Fibroblast of peridontal ligament (primary cell): ENCODE measurements around the gene PDLIM7.
"Not testable (repeated sequence)": the region's sequence is repeated elsewhere in the genome, so short reads cannot be mapped to it uniquely, and the experiment has no call there.

Experiments
- DNase-seq: peaks from one replicate; pipeline ENCODE4 v3.0.0-alpha.2; 2010; ENCODE audit errors: extremely low read depth

PDLIM7 gene, protein sequence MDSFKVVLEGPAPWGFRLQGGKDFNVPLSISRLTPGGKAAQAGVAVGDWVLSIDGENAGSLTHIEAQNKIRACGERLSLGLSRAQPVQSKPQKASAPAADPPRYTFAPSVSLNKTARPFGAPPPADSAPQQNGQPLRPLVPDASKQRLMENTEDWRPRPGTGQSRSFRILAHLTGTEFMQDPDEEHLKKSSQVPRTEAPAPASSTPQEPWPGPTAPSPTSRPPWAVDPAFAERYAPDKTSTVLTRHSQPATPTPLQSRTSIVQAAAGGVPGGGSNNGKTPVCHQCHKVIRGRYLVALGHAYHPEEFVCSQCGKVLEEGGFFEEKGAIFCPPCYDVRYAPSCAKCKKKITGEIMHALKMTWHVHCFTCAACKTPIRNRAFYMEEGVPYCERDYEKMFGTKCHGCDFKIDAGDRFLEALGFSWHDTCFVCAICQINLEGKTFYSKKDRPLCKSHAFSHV

DNA sequence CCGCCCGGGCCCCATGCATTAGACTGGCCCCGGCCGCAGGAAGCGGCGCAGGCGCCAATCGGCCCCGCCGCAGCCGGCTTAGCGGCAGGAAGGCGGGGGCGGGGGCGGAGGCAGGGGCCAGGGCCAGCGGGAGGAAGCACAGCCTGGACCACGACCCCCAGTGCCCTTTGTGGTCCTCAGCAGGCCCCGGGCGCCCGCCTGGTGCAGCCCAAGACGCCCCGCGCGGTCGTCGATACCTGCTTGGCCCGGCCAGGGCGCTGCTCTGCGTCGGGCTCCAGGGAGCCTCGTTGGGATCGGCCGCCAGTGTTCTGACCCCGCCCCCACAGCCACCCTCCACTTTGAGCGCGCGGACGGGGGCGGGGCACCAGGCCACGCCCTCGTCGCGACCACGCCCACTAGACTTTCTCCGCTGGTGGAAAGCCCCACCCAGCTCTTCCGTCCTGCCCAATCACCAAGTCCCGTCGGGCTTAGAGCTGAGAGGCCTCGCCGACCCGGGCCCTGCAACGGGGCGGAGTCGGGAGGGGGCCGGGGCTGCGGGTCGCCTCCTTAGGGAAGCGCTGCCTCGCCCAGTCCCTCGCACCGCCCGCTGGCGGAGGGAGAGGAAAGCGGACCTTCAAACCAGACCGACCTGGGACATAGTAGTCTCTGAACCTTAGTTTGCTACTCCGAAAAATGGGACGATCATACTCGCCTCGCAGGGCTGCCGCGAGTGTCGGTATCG lies at the start of gene PDLIM7:
Gene PDLIM7 (minus strand): TSS at position 313 of the 721 bp plus-strand sequence. CDS start 1,092 bp downstream, outside the sequence.
- DNase-seq = peak; percentile 96

DNA sequence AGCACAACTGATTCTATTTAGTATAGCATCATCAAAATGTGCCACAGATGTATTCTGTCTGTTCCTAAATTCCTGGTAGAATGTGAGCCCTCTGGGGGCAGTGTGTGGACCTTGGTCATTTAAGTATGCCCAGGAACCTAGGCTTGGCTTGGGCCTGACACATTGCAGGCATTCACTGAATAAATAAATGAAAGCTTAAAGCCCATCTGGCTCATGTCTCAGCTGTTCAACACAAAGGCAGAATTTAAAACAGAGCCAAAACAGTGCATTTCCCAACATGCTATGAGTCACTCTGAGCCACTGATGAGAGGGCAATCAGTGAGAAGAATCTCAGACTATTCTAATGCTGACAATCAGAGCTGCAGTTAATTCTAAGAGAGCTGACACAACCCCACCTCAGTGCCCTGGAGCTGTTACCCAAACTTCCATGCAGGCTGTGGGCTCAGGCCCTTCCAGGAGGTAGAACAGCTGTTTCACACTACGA lies 48.9 kb upstream of the PDLIM7 start:
- DNase-seq = peak; percentile 100

DNA sequence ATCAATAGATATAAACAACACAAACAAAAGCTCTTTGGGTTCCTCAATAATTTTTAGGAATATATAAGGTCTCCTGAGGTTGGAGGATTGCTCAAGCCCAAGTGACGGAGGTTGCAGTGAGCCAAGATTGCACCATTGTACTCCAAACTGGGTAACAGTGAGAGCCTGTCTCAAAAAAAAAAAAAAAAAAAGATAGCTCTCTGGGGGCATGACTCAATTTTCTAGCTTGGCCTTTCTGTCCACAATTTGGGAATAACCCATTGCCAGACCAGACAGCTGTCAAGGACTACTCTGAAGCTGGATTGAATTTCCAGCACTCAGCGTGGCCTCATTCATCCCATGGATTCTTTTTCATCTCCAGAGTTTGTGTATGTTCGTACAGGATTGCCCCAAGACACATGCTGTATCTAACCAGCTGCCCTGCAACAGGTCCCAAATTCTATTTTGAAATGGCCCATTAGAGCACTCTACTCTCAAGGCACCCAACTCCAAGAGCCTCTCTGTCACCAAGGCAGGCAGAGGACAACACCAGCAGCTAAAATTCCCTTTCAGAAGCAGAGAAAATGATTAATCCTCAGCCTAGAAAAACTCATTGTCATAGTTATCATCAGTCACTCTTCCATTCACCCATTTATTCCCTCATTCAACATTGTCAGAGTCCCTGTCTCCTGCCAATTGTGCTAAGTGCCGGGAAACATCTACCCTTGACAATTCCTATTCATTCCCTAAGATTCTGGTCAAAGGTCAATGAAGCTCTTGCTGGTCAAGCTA lies 48.3 kb upstream of the PDLIM7 start:
- DNase-seq = peak; percentile 99

DNA sequence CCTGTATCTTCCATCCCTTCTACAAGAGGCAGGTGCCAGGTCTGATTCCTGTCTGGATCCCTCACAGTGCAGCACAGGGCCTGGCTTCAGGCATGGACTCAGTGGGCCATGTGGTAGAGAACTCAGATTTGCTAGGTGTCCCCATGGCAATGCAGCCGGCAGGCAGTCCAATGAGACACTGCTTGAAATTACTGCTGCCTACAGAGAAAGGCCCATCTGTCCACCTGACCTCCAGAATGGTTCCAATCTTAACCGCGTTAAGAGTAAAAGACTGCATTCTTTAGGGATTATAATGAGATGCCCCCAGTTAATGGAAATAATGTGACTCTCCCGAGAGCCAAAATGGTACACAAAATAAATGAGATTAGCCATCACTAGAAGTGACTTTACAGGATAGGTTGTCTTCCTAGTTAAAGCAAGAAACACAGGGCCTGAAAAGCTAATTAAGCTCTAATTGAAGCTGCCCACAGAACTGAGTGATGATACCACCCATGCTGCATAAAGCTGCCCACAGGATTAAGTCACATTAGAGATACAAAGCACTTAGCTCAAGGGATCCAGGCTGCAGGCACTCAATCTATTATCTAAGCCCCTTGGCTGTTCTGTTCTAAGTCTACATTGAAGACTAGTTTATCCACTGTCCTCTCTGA lies 45.5 kb upstream of the PDLIM7 start:
- DNase-seq = no peak

DNA sequence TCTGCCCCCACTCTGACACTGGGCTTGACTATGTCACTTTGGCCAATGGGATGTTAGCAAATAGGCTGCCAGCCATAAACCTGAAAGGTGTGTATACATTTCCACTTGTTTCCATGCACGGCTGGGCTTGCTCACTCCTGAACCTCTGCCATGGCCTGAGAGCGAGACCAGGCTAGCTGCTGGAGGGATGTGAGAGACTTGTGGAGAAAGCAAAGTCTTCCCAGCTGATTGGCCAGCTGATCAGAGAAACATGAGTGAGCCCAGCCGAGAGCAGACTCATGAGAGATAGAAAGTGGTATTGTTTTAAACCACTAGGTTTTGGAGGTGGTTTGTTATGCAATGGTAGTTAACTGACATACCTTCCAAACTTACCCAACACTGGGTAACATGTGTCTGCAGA lies 43.0 kb upstream of the PDLIM7 start:
- DNase-seq = no peak

DNA sequence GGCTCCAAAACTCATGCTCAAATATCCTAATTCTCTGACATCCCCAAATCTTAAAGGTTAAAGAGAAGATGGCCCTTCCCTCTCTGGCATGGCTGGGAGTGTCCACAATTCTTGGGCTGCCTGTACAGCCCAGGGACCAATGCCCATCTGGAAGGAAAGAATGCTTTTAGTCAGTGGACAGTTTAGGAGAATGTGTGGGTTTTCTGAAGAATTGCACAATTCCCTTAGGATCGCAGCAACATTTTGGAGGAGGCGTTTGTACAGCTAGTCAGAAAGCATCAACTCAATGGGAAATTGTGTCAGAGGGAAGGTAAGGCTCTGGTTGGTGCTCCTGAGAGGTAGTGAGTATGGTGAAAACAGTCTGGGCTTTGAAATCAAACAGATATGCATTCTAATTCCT lies 42.0 kb upstream of the PDLIM7 start:
- peak; percentile 50 for DNase-seq

DNA sequence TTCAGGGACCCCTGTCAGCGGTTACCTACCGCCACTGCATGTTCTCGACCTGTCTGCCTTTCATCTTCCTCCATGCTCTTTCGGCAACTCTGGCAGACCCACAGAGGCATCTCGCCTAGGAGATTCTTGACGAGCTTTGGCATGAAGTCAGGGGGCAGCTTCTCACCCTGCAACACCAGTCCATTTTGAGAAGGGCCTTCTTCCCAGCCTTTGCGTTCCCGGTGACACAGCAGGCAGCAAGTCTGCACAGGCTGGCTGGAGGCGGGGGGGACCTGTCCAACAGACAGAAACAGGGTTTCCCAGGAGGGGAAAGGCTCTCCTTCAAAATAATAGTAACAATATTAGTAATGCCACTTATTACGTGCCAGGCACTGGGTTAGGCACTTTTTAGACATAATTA lies 41.5 kb upstream of the PDLIM7 start:
- DNase-seq = no peak

DNA sequence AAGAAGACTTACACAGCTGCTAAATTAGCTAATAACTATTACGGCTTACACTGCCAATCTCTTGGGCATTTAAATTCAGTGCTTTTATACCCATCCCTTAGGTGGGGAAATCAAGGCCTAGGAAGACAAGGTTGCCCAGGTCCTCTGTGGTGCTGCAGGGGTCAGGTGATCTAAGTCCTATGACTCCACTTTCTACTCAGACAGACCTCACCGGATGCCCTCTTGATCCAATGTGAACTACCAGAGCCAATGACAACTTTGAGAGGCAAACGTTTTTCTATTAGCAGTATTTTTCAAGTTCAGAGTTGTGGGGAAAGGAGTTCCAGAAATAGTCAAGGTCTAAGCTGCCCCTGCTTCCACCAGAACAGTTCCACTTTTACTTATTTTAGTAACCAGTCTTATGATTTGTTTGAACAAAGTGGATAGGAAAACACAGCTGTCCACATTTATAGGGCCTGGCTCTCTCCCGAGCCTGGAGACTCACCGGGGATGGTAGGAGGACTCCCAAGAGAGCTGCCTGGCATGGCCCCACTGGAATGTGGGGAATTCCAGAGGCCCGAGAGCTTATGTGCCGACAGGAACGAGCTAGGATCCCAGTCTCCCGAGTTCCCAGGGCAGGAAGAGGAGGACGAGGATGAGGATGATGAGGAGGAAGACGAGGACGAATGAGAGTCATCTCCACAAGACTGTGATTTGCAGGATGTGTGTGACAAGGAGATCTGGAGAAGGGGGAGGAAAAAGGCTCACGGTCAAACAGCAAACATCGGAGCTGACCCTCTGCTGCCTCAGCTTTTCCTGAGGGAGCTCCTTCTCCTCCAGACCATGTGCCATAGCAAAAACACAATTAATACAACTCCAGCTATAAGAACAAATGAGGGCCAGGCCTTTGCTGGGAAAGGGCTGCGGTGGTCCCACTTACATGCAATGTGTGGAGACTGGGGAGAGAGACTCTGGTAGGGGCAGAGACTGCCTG lies 40.3 kb upstream of the PDLIM7 start:
- peak; percentile 93 for DNase-seq

DNA sequence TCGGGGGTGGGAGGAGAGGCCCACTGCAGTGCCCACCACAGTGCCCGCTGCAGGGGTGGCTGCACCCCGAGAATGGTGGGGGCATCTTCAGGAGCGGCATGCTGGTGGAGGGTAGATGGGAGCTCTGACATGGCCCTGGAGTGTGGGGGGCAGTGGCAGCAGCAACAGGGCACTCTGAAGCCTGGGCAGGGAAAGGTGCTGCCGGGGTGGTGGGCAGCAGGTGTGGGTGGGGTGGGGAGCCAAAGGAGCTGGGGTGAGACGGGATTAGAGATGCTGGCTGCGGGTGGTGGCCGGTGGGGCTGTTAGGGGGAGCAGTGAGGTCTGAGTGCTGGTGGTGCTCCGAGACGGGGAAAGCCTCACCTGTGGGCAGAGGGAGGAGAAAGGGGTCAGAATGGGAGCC lies 39.0 kb upstream of the PDLIM7 start:
- no peak for DNase-seq

DNA sequence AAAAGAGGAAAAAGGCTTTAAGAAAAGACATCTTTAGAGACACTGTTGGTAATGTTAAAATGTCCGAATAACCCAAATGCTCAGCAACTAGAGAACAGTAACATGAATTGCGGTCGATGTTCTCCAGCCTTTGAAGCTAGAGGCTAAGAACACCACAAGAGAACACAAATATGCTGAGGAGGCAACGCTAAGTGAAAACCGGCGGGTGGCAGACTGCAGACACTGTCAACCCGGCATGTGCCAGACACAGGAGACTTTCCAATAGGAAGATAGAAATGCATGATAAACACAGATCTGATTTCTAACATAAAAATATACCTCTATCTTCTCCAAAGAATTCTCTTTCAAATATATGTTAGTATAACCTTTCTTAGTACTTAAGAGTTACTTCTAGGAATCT lies 37.7 kb upstream of the PDLIM7 start:
- DNase-seq = no peak

DNA sequence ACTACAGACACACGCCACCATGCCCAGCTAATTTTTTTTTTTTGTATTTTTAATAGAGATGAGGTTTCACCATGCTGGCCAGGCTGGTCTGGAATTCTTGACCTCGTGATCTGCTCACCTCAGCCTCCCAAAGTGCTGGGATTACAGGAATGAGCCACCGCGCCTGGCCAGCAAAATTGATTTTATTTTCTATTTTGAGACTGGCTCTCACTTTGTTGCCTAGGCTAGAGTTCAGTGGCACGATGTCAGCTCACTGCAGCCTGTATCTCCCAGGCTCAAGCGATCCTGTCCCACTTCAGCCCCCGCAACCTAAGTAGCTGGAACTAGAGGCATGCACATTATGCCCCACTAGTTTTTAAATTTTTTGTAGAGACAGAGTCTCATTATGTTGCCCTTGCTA lies 37.0 kb upstream of the PDLIM7 start:
- not testable (repeated sequence) for DNase-seq

DNA sequence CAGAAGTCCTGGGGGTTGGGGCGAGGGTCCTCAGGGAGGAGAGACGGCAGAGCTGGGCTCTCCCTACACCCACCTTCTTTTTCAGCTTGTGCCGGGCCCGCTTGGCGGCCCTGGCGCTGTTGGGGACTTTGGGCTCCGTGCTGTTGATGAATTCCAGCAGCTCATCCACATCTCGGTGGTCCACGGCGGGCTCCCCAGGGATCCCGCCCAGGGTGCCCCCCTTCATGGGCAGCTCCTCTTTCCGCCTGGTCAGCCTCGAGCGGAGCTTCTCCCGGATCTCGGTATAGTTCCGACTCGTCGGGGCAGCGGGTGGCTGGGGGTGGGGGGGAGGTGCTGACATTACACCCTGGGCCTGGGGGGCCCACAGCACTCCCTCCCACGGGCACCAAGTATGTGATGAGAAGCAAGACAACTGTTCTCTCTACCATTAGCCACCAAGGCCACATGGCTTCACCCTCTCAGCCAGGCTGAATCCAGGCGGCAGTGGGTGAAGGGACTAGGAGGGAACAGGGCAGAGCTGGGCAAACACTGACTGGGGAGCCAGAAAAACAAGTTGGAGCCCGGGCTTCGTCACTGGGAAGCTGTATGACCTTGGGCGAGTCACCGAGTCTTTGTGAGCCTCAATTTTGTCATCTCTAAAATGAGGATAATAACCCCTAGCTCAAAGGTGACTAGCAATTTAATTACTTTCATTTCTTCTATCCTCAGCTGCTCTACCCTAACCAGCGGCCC lies 34.0 kb upstream of the PDLIM7 start:
- no peak for DNase-seq

DNA sequence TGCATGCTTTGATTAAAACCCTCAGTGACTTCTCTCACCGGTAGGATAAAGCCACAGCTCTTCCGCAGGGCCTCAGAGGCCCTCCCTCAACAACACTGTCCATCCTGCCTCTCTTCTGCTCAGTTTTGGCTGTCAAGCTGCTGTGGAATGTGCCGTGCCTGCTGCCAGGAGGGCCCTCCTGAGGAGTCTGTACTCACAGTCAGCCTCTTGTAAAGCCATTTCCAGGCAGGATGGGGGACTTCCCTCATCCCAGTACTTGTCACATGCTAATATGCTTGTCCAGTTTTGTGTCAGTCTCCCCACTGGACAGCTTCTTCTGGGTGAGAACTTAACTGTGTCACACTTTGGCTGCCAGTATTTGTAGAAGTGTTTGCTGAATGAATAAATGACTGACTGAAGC lies 33.2 kb upstream of the PDLIM7 start:
- no peak for DNase-seq

DNA sequence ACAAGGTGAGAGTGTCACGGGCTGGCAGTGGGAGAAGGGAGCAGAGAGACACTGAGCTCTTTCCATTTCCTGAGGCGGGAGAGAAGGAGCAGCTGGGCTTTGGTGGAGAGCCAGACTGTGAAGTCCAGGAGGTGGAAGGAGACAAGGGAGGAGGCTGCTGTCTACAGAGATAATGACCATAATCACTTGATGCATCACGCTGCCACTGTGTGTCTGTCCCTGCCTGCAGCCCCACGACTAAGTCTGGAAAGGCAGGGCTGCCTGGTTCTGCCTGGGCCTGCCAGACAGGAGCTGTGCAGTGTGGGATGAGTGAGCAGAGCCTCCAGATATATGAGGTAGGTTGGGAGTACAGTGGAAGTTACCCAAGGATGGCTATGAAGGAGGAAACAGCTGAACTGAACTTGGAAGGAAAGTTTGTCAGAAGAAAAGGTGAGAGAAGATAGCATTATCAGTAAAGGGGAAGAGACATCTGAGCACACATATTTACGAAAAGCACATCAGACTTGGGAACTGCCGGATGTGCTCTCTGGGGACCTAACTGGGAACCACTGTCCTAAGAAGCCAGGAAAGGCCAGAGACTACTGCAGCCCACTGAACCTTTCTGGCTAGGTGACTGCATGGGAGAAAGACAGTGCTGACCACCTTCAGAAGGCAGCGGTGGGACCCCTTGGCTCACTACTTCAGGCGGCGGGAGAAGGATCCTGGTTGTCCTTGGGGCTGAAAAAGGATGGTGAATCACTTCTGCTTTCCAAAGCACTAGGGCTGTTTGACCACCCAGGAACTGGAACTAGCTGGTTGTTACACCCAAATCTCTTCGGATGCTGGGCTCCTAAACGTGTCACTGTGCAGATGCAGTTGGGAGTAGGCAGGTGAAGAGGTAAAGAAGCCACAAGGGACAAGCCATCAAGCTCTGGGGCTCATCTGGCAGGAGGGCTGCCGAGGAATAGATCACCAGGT lies 32.1 kb upstream of the PDLIM7 start:
- DNase-seq = no peak

DNA sequence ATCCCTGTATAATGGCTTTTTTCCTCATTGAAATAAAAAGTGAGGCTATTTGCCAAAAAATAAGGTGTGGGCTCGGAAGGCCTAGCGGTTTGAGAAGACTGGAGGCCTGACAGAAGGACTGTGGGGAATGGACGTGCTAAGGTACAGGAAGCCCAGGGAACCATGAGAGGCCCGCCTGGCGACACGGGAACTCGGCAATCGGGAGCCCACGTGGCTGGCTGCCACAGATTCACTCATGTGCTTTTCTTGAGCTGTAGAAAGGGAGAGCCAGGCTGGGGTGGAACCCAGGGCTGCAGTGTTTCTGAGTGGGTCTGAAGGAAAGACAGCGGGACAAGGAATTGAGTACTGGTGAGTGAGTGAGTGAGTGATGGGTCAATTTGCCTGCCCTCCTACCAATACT lies 31.2 kb upstream of the PDLIM7 start:
- no peak for DNase-seq

DNA sequence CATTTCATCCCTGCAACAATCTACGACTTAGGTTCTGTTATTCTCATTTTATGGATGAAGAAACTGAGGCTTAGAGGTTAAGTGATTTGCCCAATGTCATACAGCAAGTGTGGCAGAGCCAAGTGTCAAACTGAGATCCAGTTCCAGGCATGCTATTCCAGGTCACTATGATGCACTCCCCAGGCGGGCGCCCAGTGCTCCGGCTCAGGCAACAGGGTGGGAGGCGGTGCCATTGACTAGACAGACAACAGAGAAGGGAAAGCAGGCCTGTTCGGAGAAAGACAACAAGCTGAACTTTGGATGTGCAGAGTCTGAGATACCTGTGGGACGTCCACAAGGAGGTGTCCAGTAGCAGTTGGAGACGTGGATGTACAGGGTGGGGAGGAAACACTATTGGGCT lies 30.2 kb upstream of the PDLIM7 start:
- DNase-seq = no peak

DNA sequence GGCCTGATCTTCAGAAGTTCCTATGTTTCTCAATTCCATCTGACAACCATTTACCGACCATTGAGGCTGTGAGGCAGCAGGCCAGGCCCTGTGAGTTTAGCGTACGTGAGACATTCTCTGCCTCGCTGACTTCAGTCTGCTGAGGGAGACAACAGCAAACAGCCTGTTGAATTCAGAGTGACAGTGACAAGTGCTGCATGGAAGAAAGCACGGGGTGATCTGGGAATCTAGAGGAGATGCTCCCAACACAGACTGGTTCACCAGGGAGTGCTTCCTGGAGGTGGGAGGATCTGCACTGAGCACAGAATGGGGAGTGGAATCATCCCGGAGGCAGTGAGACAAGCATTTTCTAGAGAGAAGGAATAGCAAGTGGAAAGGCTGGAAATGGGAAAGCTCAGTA lies 29.4 kb upstream of the PDLIM7 start:
- no peak for DNase-seq

DNA sequence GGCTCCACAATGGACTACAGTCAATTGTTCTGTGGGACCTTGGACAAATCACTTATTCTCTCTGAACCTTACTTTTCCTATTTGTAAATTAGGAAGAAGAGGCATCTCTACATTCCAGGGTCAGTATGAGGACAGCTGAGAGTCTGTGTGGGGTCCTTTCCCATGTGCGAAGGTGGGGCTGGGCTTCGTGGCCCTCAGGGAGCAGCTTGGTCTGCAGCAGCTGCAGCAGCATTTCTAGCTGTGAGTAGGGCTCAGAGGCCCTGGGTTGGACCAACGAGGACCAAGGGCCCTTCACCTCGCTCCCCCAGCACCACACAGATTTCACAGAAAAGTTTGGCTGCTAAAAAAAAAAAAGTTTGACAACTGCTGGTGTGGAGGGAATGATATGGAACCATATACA lies 28.8 kb upstream of the PDLIM7 start:
- DNase-seq = no peak
